K562 (cell line): ENCODE data around the gene LYPD4. TPM values are rescaled to one million over a fixed set of nuclear protein-coding genes. Genes with fewer than 3 reads are reported as not detected.

Source experiments
- ETV6 ChIP-seq, 3 experiments: fragments of 150-350 bp in 1 of 3; sonication (generic) in 1 of 3; formaldehyde crosslinking in 1 of 3; IDR thresholded peaks; 2 replicates each; pipeline versions ENCODE4 v1.6.1 to v1.8.0; 2014 to 2022; ENCODE audit warnings: borderline replicate concordance in 2 of 3, low read depth in 2 of 3, antibody characterized with exemption in 1 of 3, low read length in 1 of 3, mild to moderate bottlenecking in 1 of 3, missing genetic modification reagents in 1 of 3
- GTF2F1 ChIP-seq: IDR thresholded peaks from 2 replicates; pipeline ENCODE4 v1.6.1; 2011; ENCODE audit warnings: low read depth, low read length, improper control_type of control experiment
- HDAC6 ChIP-seq: IDR thresholded peaks from 2 replicates; pipeline ENCODE4 v1.6.1; 2012; ENCODE audit warnings: low read depth, mild to moderate bottlenecking, control low read depth, inconsistent platforms, low read length, moderate library complexity
- HNRNPUL1 ChIP-seq: fragments of 200-400 bp; formaldehyde crosslinking; IDR thresholded peaks from 2 replicates; pipeline ENCODE4 v1.6.1; 2017; ENCODE audit warnings: low read length
- MEIS2 ChIP-seq: fragments of 450-650 bp; IDR thresholded peaks from 2 replicates; pipeline ENCODE4 v1.6.1; 2014; ENCODE audit warnings: mild to moderate bottlenecking; ENCODE audit not compliant: partially characterized antibody
- NR2C1 ChIP-seq, 2 experiments: fragments of 450-650 bp; IDR thresholded peaks; 2 replicates each; pipeline ENCODE4 v1.6.1; 2017; ENCODE audit warnings: mild to moderate bottlenecking in 2 of 2, antibody characterized with exemption in 1 of 2, inconsistent platforms in 1 of 2, missing compliant biosample characterization in 1 of 2, missing genetic modification characterization in 1 of 2
- SIX5 ChIP-seq, 2 experiments: IDR thresholded peaks; 2 replicates each; pipeline ENCODE4 v1.6.1; 2011; ENCODE audit warnings: low read length in 2 of 2, borderline replicate concordance in 1 of 2, low read depth in 1 of 2, mild to moderate bottlenecking in 1 of 2, moderate library complexity in 1 of 2; ENCODE audit not compliant: insufficient read depth in 1 of 2
- ZBTB11 ChIP-seq, 3 experiments: fragments of 200-800 bp in 1 of 3; fragments of 250-450 bp in 1 of 3; fragments of 450-650 bp in 1 of 3; sonication (Bioruptor Pico) in 1 of 3; sonication (Bioruptor generic) in 1 of 3; formaldehyde crosslinking in 1 of 3; IDR thresholded peaks; 2 replicates each; pipeline versions ENCODE4 v1.6.1 to v1.8.0; 2016 to 2022; ENCODE audit warnings: mild to moderate bottlenecking in 2 of 3, missing genetic modification characterization in 2 of 3, missing compliant biosample characterization in 1 of 3, moderate library complexity in 1 of 3
- polyA plus RNA-seq, 8 experiments: library from polyadenylated mRNA; depleted of rRNA in 4 of 8; stranded (reverse) in 5 of 8; unstranded in 3 of 8; fragments of >200 nt; fragmentation: Nextera tagmentation in 2 of 8; fragmentation: Illumina TruSeq in 1 of 8; extraction: Ambion mirVana in 2 of 8; extraction: Trizol in 1 of 8; gene quantifications; 2 replicates each; pipeline versions ENCODE4 v1.2.1 to v1.2.3, GENCODE V29; 2011 to 2014; ENCODE audit warnings: inconsistent platforms in 1 of 8, missing spikeins in 1 of 8
- total RNA-seq, 7 experiments: library from RNA; depleted of rRNA in 6 of 7; stranded (reverse); fragments of >200 nt in 6 of 7; fragmentation: Illumina TruSeq in 2 of 7; extraction: Trizol in 2 of 7; gene quantifications; 2 replicates each; pipeline versions ENCODE4 v1.2.1 to v1.2.3, GENCODE V29; 2011 to 2021; ENCODE audit warnings: low replicate concordance in 1 of 7
- TF ChIP-seq, protein P1 (sequence below): fragments of 450-650 bp; formaldehyde crosslinking; IDR thresholded peaks from 2 replicates; pipeline ENCODE4 v1.4.0; 2020; ENCODE audit warnings: mild to moderate bottlenecking, moderate library complexity

Gene LYPD4
- total and polyA plus RNA-seq, 9 of the 15 experiments (the other 6 are each of a cell fraction or from before 2014, with no cell fraction given): 0.11 TPM; not detected in 8

- no peak for TF ChIP-seq ZBTB11 (CRISPR knock-in tag; IDR thresholded peaks at IDR 0.05)
- TF ChIP-seq HNRNPUL1: no peak
- no peak for TF ChIP-seq NR2C1 (IDR thresholded peaks at IDR 0.05)
- TF ChIP-seq NR2C1 (tag; IDR thresholded peaks at IDR 0.05): no peak
- no peak for TF ChIP-seq SIX5 (IDR thresholded peaks at IDR 0.05; ENCODE audit: borderline replicate concordance in 1 of 2, insufficient read depth in 1 of 2, low read depth in 1 of 2, low read length in 2 of 2)
- no peak for TF ChIP-seq ETV6 (IDR thresholded peaks at IDR 0.05; ENCODE audit: borderline replicate concordance in 1 of 2, low read depth in 2 of 2, low read length in 1 of 2)
- TF ChIP-seq ETV6 (CRISPR knock-in tag; IDR thresholded peaks at IDR 0.05; ENCODE audit: borderline replicate concordance): no peak
- TF ChIP-seq HDAC6: no peak
- no peak for TF ChIP-seq GTF2F1
- TF ChIP-seq, protein P1, sequence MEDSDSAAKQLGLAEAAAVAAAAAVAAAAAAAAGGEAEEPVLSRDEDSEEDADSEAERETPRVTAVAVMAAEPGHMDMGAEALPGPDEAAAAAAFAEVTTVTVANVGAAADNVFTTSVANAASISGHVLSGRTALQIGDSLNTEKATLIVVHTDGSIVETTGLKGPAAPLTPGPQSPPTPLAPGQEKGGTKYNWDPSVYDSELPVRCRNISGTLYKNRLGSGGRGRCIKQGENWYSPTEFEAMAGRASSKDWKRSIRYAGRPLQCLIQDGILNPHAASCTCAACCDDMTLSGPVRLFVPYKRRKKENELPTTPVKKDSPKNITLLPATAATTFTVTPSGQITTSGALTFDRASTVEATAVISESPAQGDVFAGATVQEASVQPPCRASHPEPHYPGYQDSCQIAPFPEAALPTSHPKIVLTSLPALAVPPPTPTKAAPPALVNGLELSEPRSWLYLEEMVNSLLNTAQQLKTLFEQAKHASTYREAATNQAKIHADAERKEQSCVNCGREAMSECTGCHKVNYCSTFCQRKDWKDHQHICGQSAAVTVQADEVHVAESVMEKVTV (CRISPR knock-in tag): no peak
- TF ChIP-seq MEIS2: no peak
These were observed 4.2 kb upstream of the LYPD4 start (continued) for GRCh38 chr19:41848666-41849065.
